Measurements from ENCODE around the gene CBLL2. TPM values are rescaled to one million over a fixed set of nuclear protein-coding genes. Genes with fewer than 3 reads are reported as not detected.

CBLL2 gene, protein sequence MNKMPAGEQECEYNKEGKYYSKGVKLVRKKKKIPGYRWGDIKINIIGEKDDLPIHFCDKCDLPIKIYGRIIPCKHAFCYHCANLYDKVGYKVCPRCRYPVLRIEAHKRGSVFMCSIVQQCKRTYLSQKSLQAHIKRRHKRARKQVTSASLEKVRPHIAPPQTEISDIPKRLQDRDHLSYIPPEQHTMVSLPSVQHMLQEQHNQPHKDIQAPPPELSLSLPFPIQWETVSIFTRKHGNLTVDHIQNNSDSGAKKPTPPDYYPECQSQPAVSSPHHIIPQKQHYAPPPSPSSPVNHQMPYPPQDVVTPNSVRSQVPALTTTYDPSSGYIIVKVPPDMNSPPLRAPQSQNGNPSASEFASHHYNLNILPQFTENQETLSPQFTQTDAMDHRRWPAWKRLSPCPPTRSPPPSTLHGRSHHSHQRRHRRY
- not detected for total RNA-seq

DNA sequence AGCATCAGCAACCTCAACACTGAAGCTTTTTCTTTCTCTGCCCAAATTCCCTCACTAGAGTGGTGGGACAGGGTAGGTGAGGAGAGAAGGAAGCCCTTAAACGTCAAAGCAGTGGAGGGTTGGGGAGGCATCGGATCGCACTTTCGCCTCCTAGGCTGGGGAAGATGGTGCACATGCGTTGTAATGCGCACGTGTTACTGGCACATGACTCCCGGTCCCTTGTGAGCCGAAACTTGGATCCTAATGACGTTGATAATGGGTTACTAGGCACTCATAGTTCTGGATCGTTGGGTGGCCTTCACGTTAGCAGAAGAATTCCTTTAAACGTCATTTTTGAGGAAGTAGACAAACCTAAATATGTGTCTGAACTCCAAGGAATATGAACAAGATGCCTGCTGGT is at the start of gene CBLL2:
Gene CBLL2 (plus strand): TSS at position 301 of the 400 bp plus-strand sequence. CDS start 79 bp downstream, at position 380.
- no peak within 1 kb of the TSS for H3K4me3 ChIP-seq (ENCODE audit: low read length in 3 of 3)
- H3K27me3 ChIP-seq (ENCODE audit: control insufficient read depth in 3 of 3, insufficient read depth in 3 of 3, low read length in 3 of 3): no peaks in the 10 kb centered on the region
- H3K27ac ChIP-seq (ENCODE audit: low read depth, low read length): no peak within 1 kb of the TSS
- no peak within 1 kb of the TSS for H3K9ac ChIP-seq (ENCODE audit: low read depth in 1 of 3, low read length in 3 of 3)
- H3K9me3 ChIP-seq (ENCODE audit: control insufficient read depth in 3 of 3, low read length in 3 of 3): no peaks in the 10 kb centered on the region
- H3K36me3 ChIP-seq (ENCODE audit: control insufficient read depth in 3 of 3, insufficient read depth in 3 of 3, low read length in 3 of 3): no peaks in the 10 kb centered on the region
- H3K4me1 ChIP-seq (ENCODE audit: control insufficient read depth in 3 of 3, insufficient read depth in 3 of 3, low read length in 3 of 3): no peaks in the 10 kb centered on the region

DNA sequence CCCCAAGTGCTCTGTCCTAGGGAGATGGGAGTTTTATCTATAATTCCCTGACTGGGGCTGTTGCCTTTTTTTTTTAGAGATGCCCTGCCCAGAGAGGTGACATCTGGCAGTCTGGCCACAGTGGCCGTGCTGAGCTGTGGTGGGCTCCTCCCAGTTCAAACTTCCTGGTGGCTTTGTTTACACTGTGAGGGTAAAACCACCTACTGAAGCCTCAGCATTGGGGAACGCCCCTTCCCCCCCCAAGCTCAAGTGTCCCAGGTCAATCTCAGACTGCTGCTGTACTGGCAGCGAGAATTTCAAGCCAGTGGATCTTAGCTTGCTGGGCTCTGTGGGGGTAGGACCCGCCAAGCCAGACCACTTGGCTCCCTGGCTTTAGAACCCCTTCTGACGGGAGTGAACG is 38.3 kb upstream of the CBLL2 start:
- Histone ChIP-seq H3K4me3 (ENCODE audit: low read length in 3 of 3) (no peak overlapping the region), H3K9me3 (ENCODE audit: control insufficient read depth in 3 of 3, low read length in 3 of 3) (no peaks in the 10 kb centered on the region), H3K9ac (ENCODE audit: low read depth in 1 of 3, low read length in 3 of 3) (no peak overlapping the region), H3K27me3 (ENCODE audit: control insufficient read depth in 3 of 3, insufficient read depth in 3 of 3, low read length in 3 of 3) (no peaks in the 10 kb centered on the region), H3K27ac (ENCODE audit: low read depth, low read length) (no peak overlapping the region), H3K36me3 (ENCODE audit: control insufficient read depth in 3 of 3, insufficient read depth in 3 of 3, low read length in 3 of 3) (no peaks in the 10 kb centered on the region), H3K4me1 (ENCODE audit: control insufficient read depth in 3 of 3, insufficient read depth in 3 of 3, low read length in 3 of 3) (no peaks in the 10 kb centered on the region)

DNA sequence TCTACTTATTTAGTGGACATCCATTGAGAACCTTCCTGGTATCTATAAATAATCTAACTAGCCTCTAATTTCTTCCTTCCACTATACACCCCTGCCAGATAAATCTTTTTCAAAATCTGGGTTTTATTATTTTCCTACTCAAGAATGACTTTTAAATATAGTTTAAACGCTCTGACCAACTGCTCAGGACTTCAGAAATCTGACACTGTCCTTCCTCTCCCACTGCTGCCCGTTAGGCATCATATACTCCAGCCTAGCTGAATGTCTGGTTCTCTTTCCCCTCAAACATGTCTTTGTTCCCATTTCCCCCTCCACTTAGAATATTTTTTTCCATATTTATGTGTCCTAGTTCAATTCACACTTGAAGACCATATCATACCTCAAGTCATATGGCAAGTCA is 35.2 kb upstream of the CBLL2 start:
- Histone ChIP-seq H3K27me3 (ENCODE audit: control insufficient read depth in 3 of 3, insufficient read depth in 3 of 3, low read length in 3 of 3) (no peaks in the 10 kb centered on the region), H3K4me1 (ENCODE audit: control insufficient read depth in 3 of 3, insufficient read depth in 3 of 3, low read length in 3 of 3) (no peaks in the 10 kb centered on the region), H3K9me3 (ENCODE audit: control insufficient read depth in 3 of 3, low read length in 3 of 3) (no peaks in the 10 kb centered on the region), H3K36me3 (ENCODE audit: control insufficient read depth in 3 of 3, insufficient read depth in 3 of 3, low read length in 3 of 3) (no peaks in the 10 kb centered on the region), H3K9ac (ENCODE audit: low read depth in 1 of 3, low read length in 3 of 3) (no peak overlapping the region), H3K27ac (ENCODE audit: low read depth, low read length) (no peak overlapping the region), H3K4me3 (ENCODE audit: low read length in 3 of 3) (no peak overlapping the region)

DNA sequence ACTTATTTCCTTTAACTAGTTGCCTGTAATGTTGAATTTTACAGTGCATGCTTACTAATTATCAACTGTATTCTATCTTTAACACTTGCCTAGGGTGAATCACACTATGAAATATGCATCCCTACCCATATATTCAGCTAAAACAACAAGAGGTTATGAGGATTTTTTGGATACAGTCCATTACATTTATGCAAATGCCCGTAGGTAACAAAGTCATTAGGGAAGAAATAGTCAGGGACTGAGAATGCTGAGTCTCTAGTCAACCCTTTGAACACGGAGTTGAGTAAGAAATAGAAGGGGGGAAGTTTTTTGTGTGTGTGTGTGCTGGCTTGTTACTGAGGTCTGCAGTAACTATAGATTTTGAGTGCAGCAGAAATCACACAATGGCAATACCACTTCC is 26.1 kb upstream of the CBLL2 start:
- Histone ChIP-seq H3K4me3 (ENCODE audit: low read length in 3 of 3) (no peak overlapping the region), H3K27me3 (ENCODE audit: control insufficient read depth in 3 of 3, insufficient read depth in 3 of 3, low read length in 3 of 3) (no peaks in the 10 kb centered on the region), H3K9ac (ENCODE audit: low read depth in 1 of 3, low read length in 3 of 3) (no peak overlapping the region), H3K9me3 (ENCODE audit: control insufficient read depth in 3 of 3, low read length in 3 of 3) (no peaks in the 10 kb centered on the region), H3K36me3 (ENCODE audit: control insufficient read depth in 3 of 3, insufficient read depth in 3 of 3, low read length in 3 of 3) (no peaks in the 10 kb centered on the region), H3K4me1 (ENCODE audit: control insufficient read depth in 3 of 3, insufficient read depth in 3 of 3, low read length in 3 of 3) (no peaks in the 10 kb centered on the region), H3K27ac (ENCODE audit: low read depth, low read length) (no peak overlapping the region)

DNA sequence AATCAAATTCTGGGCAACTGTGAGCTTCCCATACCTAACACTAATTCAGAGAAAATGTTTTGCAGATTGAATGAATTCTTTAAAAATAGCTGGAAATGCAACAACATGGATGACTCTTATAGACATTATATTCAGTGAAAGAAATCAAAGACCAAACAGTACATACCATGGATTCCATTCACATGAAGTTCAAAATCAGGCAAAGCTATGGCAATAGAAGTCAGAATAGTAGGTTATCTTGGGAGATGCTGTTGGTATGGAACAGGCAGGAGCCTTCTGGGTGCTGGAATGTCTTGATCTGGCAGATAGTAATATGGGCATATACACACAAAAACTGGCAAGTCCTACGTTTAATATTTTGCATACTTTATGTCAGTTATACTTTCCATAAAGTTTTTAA is 25.5 kb upstream of the CBLL2 start:
- H3K27ac ChIP-seq (ENCODE audit: low read depth, low read length): no peak overlapping the region
- no peaks in the 10 kb centered on the region for H3K36me3 ChIP-seq (ENCODE audit: control insufficient read depth in 3 of 3, insufficient read depth in 3 of 3, low read length in 3 of 3)
- no peaks in the 10 kb centered on the region for H3K4me1 ChIP-seq (ENCODE audit: control insufficient read depth in 3 of 3, insufficient read depth in 3 of 3, low read length in 3 of 3)
- H3K9ac ChIP-seq (ENCODE audit: low read depth in 1 of 3, low read length in 3 of 3): no peak overlapping the region
- no peak overlapping the region for H3K4me3 ChIP-seq (ENCODE audit: low read length in 3 of 3)
- H3K27me3 ChIP-seq (ENCODE audit: control insufficient read depth in 3 of 3, insufficient read depth in 3 of 3, low read length in 3 of 3): no peaks in the 10 kb centered on the region
- H3K9me3 ChIP-seq (ENCODE audit: control insufficient read depth in 3 of 3, low read length in 3 of 3): no peaks in the 10 kb centered on the region

DNA sequence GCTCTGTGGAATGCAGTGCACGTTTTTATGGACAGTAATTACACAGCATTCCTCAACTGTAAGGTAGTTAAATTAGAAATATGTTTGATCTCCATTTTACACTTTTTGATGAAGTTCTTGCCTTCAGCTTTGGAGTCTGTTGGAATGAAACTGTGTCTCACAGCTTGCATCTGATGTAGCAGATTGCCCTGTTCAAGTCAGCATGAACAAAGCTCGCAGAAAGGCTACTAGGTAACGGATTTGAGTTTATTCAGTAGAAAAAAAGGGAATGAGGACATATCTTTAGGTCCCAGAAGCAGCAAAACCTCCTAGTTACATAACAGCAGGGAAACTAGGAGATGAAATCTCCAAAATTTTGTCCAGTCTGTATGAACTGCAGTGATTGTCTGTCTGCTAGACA is 24.3 kb upstream of the CBLL2 start:
- H3K36me3 ChIP-seq (ENCODE audit: control insufficient read depth in 3 of 3, insufficient read depth in 3 of 3, low read length in 3 of 3): no peaks in the 10 kb centered on the region
- H3K27ac ChIP-seq (ENCODE audit: low read depth, low read length): no peak overlapping the region
- H3K4me3 ChIP-seq (ENCODE audit: low read length in 3 of 3): no peak overlapping the region
- H3K9me3 ChIP-seq (ENCODE audit: control insufficient read depth in 3 of 3, low read length in 3 of 3): no peaks in the 10 kb centered on the region
- no peaks in the 10 kb centered on the region for H3K4me1 ChIP-seq (ENCODE audit: control insufficient read depth in 3 of 3, insufficient read depth in 3 of 3, low read length in 3 of 3)
- H3K9ac ChIP-seq (ENCODE audit: low read depth in 1 of 3, low read length in 3 of 3): no peak overlapping the region
- H3K27me3 ChIP-seq (ENCODE audit: control insufficient read depth in 3 of 3, insufficient read depth in 3 of 3, low read length in 3 of 3): no peaks in the 10 kb centered on the region

DNA sequence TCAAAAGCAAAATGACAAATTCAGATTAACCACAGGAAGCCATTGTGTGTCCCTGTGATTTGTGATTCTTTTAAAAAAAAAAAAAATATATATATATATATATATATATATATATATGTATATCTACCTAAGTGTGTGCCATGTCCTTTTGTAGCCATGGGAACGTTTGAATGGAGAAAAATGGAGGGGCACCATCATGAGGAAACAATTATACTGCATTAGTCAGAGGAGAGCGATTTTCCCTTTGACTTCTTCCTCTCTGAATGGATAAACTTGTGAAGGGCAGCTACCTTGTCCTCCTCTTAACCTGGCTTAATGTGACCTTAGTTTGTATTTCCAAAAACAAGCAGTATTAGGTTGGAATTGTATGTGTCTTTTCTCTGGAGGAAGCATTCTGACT is 23.3 kb upstream of the CBLL2 start:
- H3K27ac ChIP-seq (ENCODE audit: low read depth, low read length): no peak overlapping the region
- H3K9ac ChIP-seq (ENCODE audit: low read depth in 1 of 3, low read length in 3 of 3): no peak overlapping the region
- no peaks in the 10 kb centered on the region for H3K36me3 ChIP-seq (ENCODE audit: control insufficient read depth in 3 of 3, insufficient read depth in 3 of 3, low read length in 3 of 3)
- no peaks in the 10 kb centered on the region for H3K9me3 ChIP-seq (ENCODE audit: control insufficient read depth in 3 of 3, low read length in 3 of 3)
- H3K4me1 ChIP-seq (ENCODE audit: control insufficient read depth in 3 of 3, insufficient read depth in 3 of 3, low read length in 3 of 3): no peaks in the 10 kb centered on the region
- no peak overlapping the region for H3K4me3 ChIP-seq (ENCODE audit: low read length in 3 of 3)
- H3K27me3 ChIP-seq (ENCODE audit: control insufficient read depth in 3 of 3, insufficient read depth in 3 of 3, low read length in 3 of 3): no peaks in the 10 kb centered on the region

DNA sequence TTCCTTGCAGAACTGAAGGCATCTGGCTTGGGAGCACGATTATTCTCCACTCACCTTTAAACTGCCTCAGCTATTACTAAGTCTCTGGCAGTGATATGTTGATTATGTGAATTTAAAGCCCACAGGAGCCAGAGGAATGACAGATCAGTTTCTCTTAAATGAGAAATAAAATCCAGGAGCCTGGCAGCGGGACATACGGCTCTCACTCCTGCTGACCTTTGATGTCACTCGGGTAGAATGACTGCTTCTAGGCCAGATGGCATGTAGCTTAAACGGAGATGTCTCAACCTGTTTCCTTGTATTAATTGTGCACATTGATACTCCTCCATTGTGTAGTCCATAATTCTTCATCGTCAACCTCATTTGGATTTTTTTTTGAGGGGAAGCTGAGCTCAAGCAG is 4.0 kb upstream of the CBLL2 start:
- Histone ChIP-seq H3K36me3 (ENCODE audit: control insufficient read depth in 3 of 3, insufficient read depth in 3 of 3, low read length in 3 of 3) (no peaks in the 10 kb centered on the region), H3K4me1 (ENCODE audit: control insufficient read depth in 3 of 3, insufficient read depth in 3 of 3, low read length in 3 of 3) (no peaks in the 10 kb centered on the region), H3K9ac (ENCODE audit: low read depth in 1 of 3, low read length in 3 of 3) (no peak overlapping the region), H3K27me3 (ENCODE audit: control insufficient read depth in 3 of 3, insufficient read depth in 3 of 3, low read length in 3 of 3) (no peaks in the 10 kb centered on the region), H3K4me3 (ENCODE audit: low read length in 3 of 3) (no peak overlapping the region), H3K9me3 (ENCODE audit: control insufficient read depth in 3 of 3, low read length in 3 of 3) (no peaks in the 10 kb centered on the region), H3K27ac (ENCODE audit: low read depth, low read length) (no peak overlapping the region)

DNA sequence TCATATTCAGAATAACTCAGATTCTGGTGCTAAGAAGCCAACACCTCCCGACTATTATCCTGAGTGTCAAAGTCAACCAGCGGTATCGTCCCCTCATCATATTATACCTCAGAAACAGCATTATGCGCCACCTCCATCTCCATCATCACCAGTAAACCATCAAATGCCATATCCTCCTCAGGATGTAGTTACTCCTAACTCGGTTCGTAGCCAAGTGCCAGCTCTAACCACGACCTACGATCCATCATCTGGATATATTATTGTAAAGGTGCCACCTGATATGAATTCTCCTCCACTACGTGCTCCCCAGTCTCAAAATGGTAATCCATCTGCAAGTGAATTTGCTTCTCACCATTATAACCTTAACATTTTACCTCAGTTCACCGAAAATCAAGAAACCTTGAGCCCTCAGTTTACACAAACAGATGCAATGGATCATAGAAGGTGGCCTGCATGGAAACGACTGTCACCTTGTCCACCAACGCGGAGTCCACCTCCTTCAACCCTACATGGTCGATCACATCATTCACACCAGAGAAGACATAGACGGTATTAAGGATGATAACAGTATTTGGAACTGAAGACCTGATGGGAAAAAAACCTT is 1.1 kb downstream of the CBLL2 start:
- Histone ChIP-seq H3K9me3 (ENCODE audit: control insufficient read depth in 3 of 3, low read length in 3 of 3) (no peaks in the 10 kb centered on the region), H3K9ac (ENCODE audit: low read depth in 1 of 3, low read length in 3 of 3) (no peak overlapping the region), H3K36me3 (ENCODE audit: control insufficient read depth in 3 of 3, insufficient read depth in 3 of 3, low read length in 3 of 3) (no peaks in the 10 kb centered on the region), H3K27ac (ENCODE audit: low read depth, low read length) (no peak overlapping the region), H3K4me1 (ENCODE audit: control insufficient read depth in 3 of 3, insufficient read depth in 3 of 3, low read length in 3 of 3) (no peaks in the 10 kb centered on the region), H3K27me3 (ENCODE audit: control insufficient read depth in 3 of 3, insufficient read depth in 3 of 3, low read length in 3 of 3) (no peaks in the 10 kb centered on the region), H3K4me3 (ENCODE audit: low read length in 3 of 3) (no peak overlapping the region)

DNA sequence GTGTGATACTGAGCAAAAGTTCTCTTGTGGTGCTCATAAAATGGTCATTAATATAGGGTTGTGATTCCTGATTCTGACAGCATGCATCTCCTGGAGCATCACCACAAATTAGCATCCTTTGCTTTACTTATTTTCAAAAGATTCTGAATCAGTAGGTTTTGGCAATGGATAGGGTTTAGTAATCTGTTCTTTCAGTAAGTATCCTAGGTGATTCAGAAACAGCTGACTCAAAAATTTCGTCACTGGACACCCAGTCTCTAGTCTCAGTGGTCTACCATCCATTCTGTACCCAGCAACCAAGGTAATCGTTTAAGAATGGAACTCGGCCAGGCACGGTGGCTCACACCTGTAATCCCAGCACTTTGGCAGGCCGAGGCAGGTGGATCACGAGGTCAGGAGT is 4.1 kb downstream of the CBLL2 start:
- Histone ChIP-seq H3K27me3 (ENCODE audit: control insufficient read depth in 3 of 3, insufficient read depth in 3 of 3, low read length in 3 of 3) (no peaks in the 10 kb centered on the region), H3K27ac (ENCODE audit: low read depth, low read length) (no peak overlapping the region), H3K4me3 (ENCODE audit: low read length in 3 of 3) (no peak overlapping the region), H3K9me3 (ENCODE audit: control insufficient read depth in 3 of 3, low read length in 3 of 3) (no peaks in the 10 kb centered on the region), H3K4me1 (ENCODE audit: control insufficient read depth in 3 of 3, insufficient read depth in 3 of 3, low read length in 3 of 3) (no peaks in the 10 kb centered on the region), H3K36me3 (ENCODE audit: control insufficient read depth in 3 of 3, insufficient read depth in 3 of 3, low read length in 3 of 3) (no peaks in the 10 kb centered on the region), H3K9ac (ENCODE audit: low read depth in 1 of 3, low read length in 3 of 3) (no peak overlapping the region)
